HEK293 (cell line): ENCODE measurements around the gene PDLIM5.
A peak's percentile ranks its signal among the peaks of the same experiment; 100 is the strongest.

Experiments
- CTCF ChIA-PET: fragments of 350-600 bp; formaldehyde crosslinking; extraction: SDS; loops from one replicate; lab custom pipeline; 2021; ENCODE audit warnings: antibody characterized with exemption; lab: Yijun Ruan, JAX
- POLR2A ChIA-PET: fragments of 300-600 bp; formaldehyde crosslinking; extraction: SDS; loops from one replicate; lab custom pipeline; 2020; ENCODE audit warnings: antibody characterized with exemption, inconsistent platforms; lab: Yijun Ruan, JAX
- H3K27ac ChIP-seq: fragments of 200-500 bp; sonication (Bioruptor generic); 2 replicates; pipeline ENCODE4 v1.5.1; 2014; ENCODE audit warnings: low read depth, low read length, control low read depth, inconsistent platforms; ENCODE audit errors: extremely low read depth
- H3K36me3 ChIP-seq, 2 experiments: fragments of 200-500 bp in 1 of 2; sonication (Bioruptor generic) in 1 of 2; 1 replicate in 1 of 2; 2 replicates in 1 of 2; pipeline ENCODE4 v1.5.1; 2014 to 2017; ENCODE audit warnings: inconsistent platforms in 2 of 2, low read length in 2 of 2; ENCODE audit not compliant: control insufficient read depth in 2 of 2, insufficient read depth in 1 of 2
- H3K4me1 ChIP-seq: fragments of 200-500 bp; sonication (Bioruptor generic); 2 replicates; pipeline ENCODE4 v1.5.1; 2014; ENCODE audit warnings: mild to moderate bottlenecking, low read length, inconsistent platforms; ENCODE audit not compliant: control insufficient read depth, insufficient read depth
- H3K4me3 ChIP-seq: 2 replicates; pipeline ENCODE4 v1.5.1; 2011; ENCODE audit warnings: low read depth, mild to moderate bottlenecking, control low read depth, low read length, moderate library complexity
- H3K9me3 ChIP-seq: fragments of 200-500 bp; sonication (Bioruptor generic); 2 replicates; pipeline ENCODE4 v1.5.1; 2014; ENCODE audit warnings: low read depth, low read length, inconsistent platforms; ENCODE audit not compliant: control insufficient read depth, insufficient read depth
- BCL11B ChIP-seq: fragments of 450-650 bp; formaldehyde crosslinking; IDR thresholded peaks from 2 replicates; pipeline ENCODE4 v1.5.1; 2016; ENCODE audit warnings: low read depth, missing biosample characterization, missing genetic modification characterization
- ELK4 ChIP-seq: IDR thresholded peaks from 2 replicates; pipeline ENCODE4 v1.6.1; 2011; ENCODE audit warnings: mild to moderate bottlenecking, low read depth, low read length, borderline replicate concordance
- KLF9 ChIP-seq: fragments of 450-650 bp; formaldehyde crosslinking; IDR thresholded peaks from 2 replicates; pipeline ENCODE4 v1.5.1; 2016; ENCODE audit warnings: missing biosample characterization, missing genetic modification characterization, low read depth
- OSR2 ChIP-seq: fragments of 450-650 bp; formaldehyde crosslinking; IDR thresholded peaks from 2 replicates; pipeline ENCODE4 v1.5.1; 2016; ENCODE audit warnings: missing biosample characterization, missing genetic modification characterization
- PRDM10 ChIP-seq: fragments of 450-650 bp; formaldehyde crosslinking; IDR thresholded peaks from 2 replicates; pipeline ENCODE4 v1.5.1; 2016; ENCODE audit warnings: missing biosample characterization, missing genetic modification characterization
- PRDM6 ChIP-seq: fragments of 450-650 bp; formaldehyde crosslinking; IDR thresholded peaks from 2 replicates; pipeline ENCODE4 v1.5.1; 2017; ENCODE audit warnings: missing biosample characterization, missing genetic modification characterization
- RBAK ChIP-seq: fragments of 450-650 bp; formaldehyde crosslinking; IDR thresholded peaks from 2 replicates; pipeline ENCODE4 v1.5.1; 2016; ENCODE audit warnings: missing biosample characterization, missing genetic modification characterization
- SCRT2 ChIP-seq: fragments of 450-650 bp; formaldehyde crosslinking; IDR thresholded peaks from 2 replicates; pipeline ENCODE4 v1.5.1; 2016; ENCODE audit warnings: missing biosample characterization, missing genetic modification characterization
- SP7 ChIP-seq: fragments of 450-650 bp; formaldehyde crosslinking; IDR thresholded peaks from 2 replicates; pipeline ENCODE4 v1.5.1; 2016; ENCODE audit warnings: missing biosample characterization, missing genetic modification characterization
- ZEB2 ChIP-seq: fragments of 450-650 bp; formaldehyde crosslinking; IDR thresholded peaks from 2 replicates; pipeline ENCODE4 v1.5.1; 2016; ENCODE audit warnings: missing biosample characterization, missing genetic modification characterization
- ZFHX2 ChIP-seq: fragments of 450-650 bp; formaldehyde crosslinking; conservative IDR thresholded peaks from 2 replicates; pipeline ENCODE4 v1.5.1; 2016; ENCODE audit warnings: missing biosample characterization, missing genetic modification characterization
- ZNF112 ChIP-seq: fragments of 450-650 bp; formaldehyde crosslinking; IDR thresholded peaks from 2 replicates; pipeline ENCODE4 v1.5.0; 2017; ENCODE audit warnings: missing biosample characterization, missing genetic modification characterization
- ZNF138 ChIP-seq: fragments of 450-650 bp; formaldehyde crosslinking; IDR thresholded peaks from 2 replicates; pipeline ENCODE4 v1.5.1; 2016; ENCODE audit warnings: missing biosample characterization, missing genetic modification characterization, borderline replicate concordance
- ZNF18 ChIP-seq: fragments of 450-650 bp; formaldehyde crosslinking; IDR thresholded peaks from 2 replicates; pipeline ENCODE4 v1.5.1; 2016; ENCODE audit warnings: missing biosample characterization, missing genetic modification characterization
- ZNF221 ChIP-seq: fragments of 450-650 bp; formaldehyde crosslinking; IDR thresholded peaks from 2 replicates; pipeline ENCODE4 v1.5.1; 2017; ENCODE audit warnings: missing biosample characterization, missing genetic modification characterization, borderline replicate concordance
- ZNF24 ChIP-seq: fragments of 450-650 bp; formaldehyde crosslinking; IDR thresholded peaks from 2 replicates; pipeline ENCODE4 v1.5.1; 2016; ENCODE audit warnings: missing biosample characterization, missing genetic modification characterization
- ZNF280D ChIP-seq: fragments of 450-650 bp; formaldehyde crosslinking; IDR thresholded peaks from 2 replicates; pipeline ENCODE4 v1.5.1; 2016; ENCODE audit warnings: missing biosample characterization, missing genetic modification characterization
- ZNF302 ChIP-seq: fragments of 450-650 bp; formaldehyde crosslinking; IDR thresholded peaks from 2 replicates; pipeline ENCODE4 v1.5.1; 2016; ENCODE audit warnings: missing biosample characterization, missing genetic modification characterization, low read depth
- ZNF394 ChIP-seq: fragments of 450-650 bp; formaldehyde crosslinking; IDR thresholded peaks from 2 replicates; pipeline ENCODE4 v1.5.1; 2016; ENCODE audit warnings: missing biosample characterization, missing genetic modification characterization, mild to moderate bottlenecking, moderate library complexity, borderline replicate concordance
- ZNF510 ChIP-seq: fragments of 450-650 bp; formaldehyde crosslinking; IDR thresholded peaks from 2 replicates; pipeline ENCODE4 v1.5.1; 2018; ENCODE audit warnings: mild to moderate bottlenecking, missing genetic modification characterization, missing biosample characterization; ENCODE audit not compliant: insufficient replicate concordance
- ZNF521 ChIP-seq: fragments of 450-650 bp; formaldehyde crosslinking; IDR thresholded peaks from 2 replicates; pipeline ENCODE4 v1.5.1; 2017; ENCODE audit warnings: missing biosample characterization, mild to moderate bottlenecking, missing genetic modification characterization
- ZNF623 ChIP-seq: fragments of 450-650 bp; formaldehyde crosslinking; IDR thresholded peaks from 2 replicates; pipeline ENCODE4 v1.5.1; 2016; ENCODE audit warnings: missing biosample characterization, missing genetic modification characterization
- ZNF664 ChIP-seq: fragments of 450-650 bp; formaldehyde crosslinking; IDR thresholded peaks from 2 replicates; pipeline ENCODE4 v1.5.1; 2016; ENCODE audit warnings: missing biosample characterization, missing genetic modification characterization
- ZSCAN23 ChIP-seq: fragments of 450-650 bp; formaldehyde crosslinking; IDR thresholded peaks from 2 replicates; pipeline ENCODE4 v1.5.1; 2016; ENCODE audit warnings: missing biosample characterization, missing genetic modification characterization
- ZSCAN5A ChIP-seq: fragments of 450-650 bp; formaldehyde crosslinking; IDR thresholded peaks from 2 replicates; pipeline ENCODE4 v1.5.1; 2016; ENCODE audit warnings: missing biosample characterization, missing genetic modification characterization

PDLIM5 gene

GRCh38 chr4:94457692-94458106 lies 6.0 kb downstream of the PDLIM5 start (continued):
- TF ChIP-seq ZNF24 (no peak), ZNF664 (tag by site-specific recombination) (no peak), ZNF394 (tag by site-specific recombination) (no peak), ZEB2 (tag by site-specific recombination) (no peak), ZNF280D (no peak), ZFHX2 (no peak), ZNF510 (tag by site-specific recombination) (no peak), ZSCAN23 (no peak), ZNF112 (tag by site-specific recombination) (no peak), ZSCAN5A (no peak), ZNF221 (tag by site-specific recombination) (no peak), ZNF521 (tag by site-specific recombination) (no peak), SCRT2 (tag by site-specific recombination) (no peak), ELK4 (no peak), PRDM6 (tag by site-specific recombination) (peak; percentile 56), ZNF623 (tag by site-specific recombination) (no peak)

GRCh38 chr4:94458682-94459081 lies 6.9 kb downstream of the PDLIM5 start:
- CTCF ChIA-PET: interaction anchor here (1.2 to 1.6 kb wide), 2 partner anchors 52 to 143 kb away, joined by 3 to 4 read pairs; no protein-coding TSS in a partner anchor
- no peak overlapping the region for H3K27ac ChIP-seq
- POLR2A ChIA-PET: no interaction called here
- no peak overlapping the region for H3K4me3 ChIP-seq
- H3K36me3 ChIP-seq: peaks cover 0 to 13% of the 10 kb centered on the region in 2 experiments; a peak in 1 of 3 replicates
- no peaks in the 10 kb centered on the region for H3K9me3 ChIP-seq
- peaks cover 6% of the 10 kb centered on the region; the same call in 1 of the 2 replicates for H3K4me1 ChIP-seq
- TF ChIP-seq ZNF302 (tag by site-specific recombination) (no peak), SCRT2 (tag by site-specific recombination) (peak; percentile 90), BCL11B (tag by site-specific recombination) (no peak), SP7 (tag by site-specific recombination) (no peak), RBAK (tag by site-specific recombination) (no peak), ZNF138 (no peak), ZNF664 (tag by site-specific recombination) (no peak), OSR2 (tag by site-specific recombination) (peak; percentile 39; the same call in 1 of the 2 replicates), KLF9 (tag by site-specific recombination) (no peak), ZNF18 (tag by site-specific recombination) (no peak), PRDM10 (peak; percentile 70)
